SK-N-DZ (cell line): ENCODE data around the gene PCDH10.

Experiments
- DNase-seq: peaks from one replicate; pipeline ENCODE4 v3.0.0-alpha.2; 2015; ENCODE audit warnings: low spot score

The PCDH10 gene

DNA sequence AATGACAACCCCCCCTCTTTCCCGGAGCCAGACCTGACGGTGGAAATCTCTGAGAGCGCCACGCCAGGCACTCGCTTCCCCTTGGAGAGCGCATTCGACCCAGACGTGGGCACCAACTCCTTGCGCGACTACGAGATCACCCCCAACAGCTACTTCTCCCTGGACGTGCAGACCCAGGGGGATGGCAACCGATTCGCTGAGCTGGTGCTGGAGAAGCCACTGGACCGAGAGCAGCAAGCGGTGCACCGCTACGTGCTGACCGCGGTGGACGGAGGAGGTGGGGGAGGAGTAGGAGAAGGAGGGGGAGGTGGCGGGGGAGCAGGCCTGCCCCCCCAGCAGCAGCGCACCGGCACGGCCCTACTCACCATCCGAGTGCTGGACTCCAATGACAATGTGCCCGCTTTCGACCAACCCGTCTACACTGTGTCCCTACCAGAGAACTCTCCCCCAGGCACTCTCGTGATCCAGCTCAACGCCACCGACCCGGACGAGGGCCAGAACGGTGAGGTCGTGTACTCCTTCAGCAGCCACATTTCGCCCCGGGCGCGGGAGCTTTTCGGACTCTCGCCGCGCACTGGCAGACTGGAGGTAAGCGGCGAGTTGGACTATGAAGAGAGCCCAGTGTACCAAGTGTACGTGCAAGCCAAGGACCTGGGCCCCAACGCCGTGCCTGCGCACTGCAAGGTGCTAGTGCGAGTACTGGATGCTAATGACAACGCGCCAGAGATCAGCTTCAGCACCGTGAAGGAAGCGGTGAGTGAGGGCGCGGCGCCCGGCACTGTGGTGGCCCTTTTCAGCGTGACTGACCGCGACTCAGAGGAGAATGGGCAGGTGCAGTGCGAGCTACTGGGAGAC, 1.6 kb downstream of the PCDH10 start:
- DNase-seq, result peak; percentile 15

DNA sequence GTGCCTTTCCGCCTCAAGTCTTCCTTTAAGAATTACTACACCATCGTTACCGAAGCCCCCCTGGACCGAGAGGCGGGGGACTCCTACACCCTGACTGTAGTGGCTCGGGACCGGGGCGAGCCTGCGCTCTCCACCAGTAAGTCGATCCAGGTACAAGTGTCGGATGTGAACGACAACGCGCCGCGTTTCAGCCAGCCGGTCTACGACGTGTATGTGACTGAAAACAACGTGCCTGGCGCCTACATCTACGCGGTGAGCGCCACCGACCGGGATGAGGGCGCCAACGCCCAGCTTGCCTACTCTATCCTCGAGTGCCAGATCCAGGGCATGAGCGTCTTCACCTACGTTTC, 2.2 kb downstream of the PCDH10 start:
- peak; percentile 21 for DNase-seq

DNA sequence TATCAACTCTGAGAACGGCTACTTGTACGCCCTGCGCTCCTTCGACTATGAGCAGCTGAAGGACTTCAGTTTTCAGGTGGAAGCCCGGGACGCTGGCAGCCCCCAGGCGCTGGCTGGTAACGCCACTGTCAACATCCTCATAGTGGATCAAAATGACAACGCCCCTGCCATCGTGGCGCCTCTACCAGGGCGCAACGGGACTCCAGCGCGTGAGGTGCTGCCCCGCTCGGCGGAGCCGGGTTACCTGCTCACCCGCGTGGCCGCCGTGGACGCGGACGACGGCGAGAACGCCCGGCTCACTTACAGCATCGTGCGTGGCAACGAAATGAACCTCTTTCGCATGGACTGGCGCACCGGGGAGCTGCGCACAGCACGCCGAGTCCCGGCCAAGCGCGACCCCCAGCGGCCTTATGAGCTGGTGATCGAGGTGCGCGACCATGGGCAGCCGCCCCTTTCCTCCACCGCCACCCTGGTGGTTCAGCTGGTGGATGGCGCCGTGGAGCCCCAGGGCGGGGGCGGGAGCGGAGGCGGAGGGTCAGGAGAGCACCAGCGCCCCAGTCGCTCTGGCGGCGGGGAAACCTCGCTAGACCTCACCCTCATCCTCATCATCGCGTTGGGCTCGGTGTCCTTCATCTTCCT, 2.7 kb downstream of the PCDH10 start:
- DNase-seq, result peak; percentile 46

DNA sequence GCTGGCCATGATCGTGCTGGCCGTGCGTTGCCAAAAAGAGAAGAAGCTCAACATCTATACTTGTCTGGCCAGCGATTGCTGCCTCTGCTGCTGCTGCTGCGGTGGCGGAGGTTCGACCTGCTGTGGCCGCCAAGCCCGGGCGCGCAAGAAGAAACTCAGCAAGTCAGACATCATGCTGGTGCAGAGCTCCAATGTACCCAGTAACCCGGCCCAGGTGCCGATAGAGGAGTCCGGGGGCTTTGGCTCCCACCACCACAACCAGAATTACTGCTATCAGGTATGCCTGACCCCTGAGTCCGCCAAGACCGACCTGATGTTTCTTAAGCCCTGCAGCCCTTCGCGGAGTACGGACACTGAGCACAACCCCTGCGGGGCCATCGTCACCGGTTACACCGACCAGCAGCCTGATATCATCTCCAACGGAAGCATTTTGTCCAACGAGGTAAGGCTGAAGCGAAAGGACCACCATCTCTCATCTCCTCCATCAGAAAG, 3.3 kb downstream of the PCDH10 start:
- DNase-seq, result no peak

DNA sequence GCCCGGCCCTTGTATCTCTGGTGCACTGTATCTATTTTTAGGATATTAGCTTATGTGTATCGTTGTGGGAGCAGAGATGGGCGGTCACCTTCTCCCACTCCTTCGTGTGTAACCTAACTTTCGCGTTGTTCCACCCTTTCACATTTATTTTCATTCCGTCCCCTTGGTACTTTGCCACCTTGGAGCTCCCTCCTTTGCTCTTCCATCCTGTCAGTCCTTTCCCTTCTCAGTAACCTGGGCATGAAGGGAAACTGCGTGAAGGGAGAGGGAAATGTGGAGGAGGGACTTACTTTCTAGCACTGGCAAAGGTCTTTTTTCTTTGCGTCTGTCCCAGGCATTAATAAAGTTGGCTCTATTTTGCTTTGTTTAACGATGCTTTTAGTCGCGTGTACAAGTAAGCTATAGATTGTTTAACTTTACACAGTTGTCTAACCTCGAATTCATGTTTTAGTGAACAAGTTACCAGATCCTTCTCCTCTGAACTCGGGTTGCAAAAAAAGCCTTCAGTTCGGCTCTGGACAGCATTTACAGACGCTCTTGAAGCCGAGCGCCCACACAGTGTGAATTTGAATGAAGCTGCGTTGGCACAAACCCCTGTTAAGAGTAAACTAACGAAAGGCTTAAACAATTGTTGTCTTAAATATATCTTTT, 3.9 kb downstream of the PCDH10 start:
- DNase-seq, result no peak

DNA sequence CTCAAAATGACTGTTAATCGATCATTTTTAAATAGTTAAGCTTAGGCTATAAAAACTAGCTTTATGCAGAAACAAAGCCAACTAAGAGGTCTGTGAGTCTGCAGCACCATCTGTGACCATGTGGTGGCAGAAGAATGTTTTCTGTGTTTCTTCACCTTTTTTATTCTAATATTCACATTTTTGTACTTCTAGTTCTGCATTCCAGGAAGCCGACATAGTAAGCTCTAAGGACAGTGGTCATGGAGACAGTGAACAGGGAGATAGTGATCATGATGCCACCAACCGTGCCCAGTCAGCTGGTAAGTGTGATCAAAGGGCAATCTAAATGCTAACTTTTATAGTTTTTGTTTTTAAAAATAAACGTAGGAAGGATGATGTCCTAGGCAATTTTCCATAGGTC, 5.6 kb downstream of the PCDH10 start:
- DNase-seq, result peak; percentile 15

DNA sequence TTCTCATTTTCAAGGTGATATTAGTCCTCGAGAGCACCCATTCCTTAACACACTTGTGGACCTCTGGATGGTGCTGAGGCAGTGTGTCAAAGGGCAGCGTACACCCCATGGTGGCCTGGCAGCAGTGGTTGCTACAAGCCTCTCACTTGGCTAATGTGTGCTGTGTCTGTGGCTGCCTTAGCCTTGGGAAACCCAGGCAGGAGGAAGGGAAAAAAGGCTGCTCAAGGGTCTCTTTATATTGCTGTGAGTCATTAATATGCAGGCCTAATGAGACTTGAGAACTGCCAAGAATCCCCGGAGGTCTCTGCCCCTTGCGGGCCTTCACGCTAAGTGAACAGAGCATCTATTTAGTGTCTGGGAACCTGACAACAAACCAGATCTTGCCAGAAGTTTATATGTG, 7.0 kb downstream of the PCDH10 start:
- DNase-seq, result no peak

DNA sequence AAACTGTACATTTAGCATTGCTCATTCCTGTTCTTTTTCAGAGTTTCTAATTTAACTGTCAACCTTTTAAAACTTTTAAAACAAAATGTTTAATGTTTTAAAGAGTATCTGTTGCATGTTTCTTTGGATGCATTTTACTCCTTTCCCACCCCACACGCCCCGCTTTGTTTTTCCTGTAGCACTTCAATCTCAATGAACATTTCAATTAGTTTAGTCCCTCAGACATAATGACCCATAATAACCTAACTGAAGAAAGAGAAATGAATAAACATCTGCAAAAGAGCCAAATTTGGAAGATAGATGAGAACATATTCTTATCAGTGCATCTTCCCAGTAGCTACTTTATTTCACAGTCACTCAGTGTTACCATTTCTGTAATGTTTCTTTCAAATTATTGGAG, 7.5 kb downstream of the PCDH10 start:
- no peak for DNase-seq

DNA sequence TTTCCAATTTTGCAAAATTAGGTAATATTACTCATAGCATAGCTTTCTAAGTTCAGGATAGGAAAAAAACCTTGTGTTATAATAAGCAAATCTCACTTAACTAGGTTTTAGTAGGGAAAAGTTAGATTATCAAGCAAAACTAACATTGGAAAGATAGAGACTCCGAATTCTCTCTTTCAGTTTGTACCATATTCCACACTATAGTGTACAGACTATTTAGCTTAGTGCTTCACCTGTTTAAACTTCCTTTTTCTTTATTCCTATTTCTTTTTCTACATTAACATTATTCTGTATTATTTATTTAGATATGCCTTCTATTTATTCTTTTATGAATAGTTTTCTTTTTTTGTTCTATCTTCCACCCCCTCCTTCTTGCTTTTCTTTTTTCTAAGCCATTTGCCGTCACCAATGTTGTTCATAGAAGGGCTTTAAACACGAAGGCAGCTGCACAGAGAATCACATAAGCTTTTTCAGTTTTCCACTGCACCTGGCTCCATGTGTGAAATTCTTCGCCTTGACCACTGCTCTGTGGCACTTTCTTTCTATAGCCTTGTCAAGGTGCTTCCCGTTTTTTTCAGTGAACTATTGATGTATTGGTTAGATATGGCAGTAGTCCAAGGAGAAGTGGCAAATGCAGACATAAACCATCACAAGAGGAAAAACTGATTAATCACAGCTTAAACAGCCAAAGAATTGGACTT, 8.5 kb downstream of the PCDH10 start:
- no peak for DNase-seq

DNA sequence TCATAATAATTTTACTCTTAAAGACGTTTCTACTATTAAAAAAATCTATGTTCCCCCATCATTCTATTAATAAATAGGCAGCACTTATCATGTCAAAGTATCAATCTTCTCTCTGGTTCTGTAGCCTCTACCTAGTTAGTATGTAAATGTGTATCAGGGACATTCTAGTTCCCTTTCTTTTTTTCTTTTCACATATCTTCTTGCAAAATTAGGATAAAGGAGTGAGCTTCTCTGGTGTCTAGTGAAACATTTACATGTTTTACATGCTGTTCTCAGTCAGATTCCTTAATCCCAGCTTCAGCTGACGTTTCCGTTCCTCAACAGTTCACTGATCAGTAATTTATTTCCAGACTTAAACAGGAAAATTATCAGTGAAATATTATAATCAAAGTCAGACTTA, 11.8 kb downstream of the PCDH10 start:
- DNase-seq, result no peak

DNA sequence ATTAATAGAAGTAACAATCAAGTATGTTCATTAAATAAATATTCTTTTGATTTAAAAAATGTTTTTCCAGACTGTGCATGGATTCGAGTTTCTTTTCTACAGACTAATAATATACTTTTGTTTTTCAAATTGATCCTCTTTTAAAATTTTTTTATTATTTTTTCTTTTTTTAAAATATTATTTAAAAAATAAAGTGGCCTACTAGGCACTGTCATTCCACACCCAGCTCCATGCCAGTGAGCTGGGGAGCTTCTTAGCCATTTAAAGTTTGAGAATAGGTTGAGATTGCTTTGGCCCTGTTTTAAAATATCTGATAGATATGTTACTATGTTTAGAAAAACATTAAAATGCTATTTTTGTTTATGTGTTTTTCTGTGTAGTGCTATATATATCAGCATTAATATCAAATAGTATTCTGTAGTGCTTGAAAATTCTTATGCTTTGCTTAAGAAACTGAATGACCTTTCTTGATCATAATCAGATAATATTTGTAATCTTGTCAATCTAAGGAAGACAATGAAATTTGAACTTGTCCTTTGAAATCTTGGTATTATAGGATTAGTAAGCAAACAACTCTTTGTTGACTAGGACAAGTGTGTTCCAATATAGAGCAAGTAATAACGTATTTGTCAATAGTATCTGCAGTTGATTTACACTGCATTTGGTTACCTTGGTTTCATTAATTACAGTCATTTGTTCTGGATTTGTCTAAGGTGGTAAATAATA, 12.6 kb downstream of the PCDH10 start:
- DNase-seq, result no peak

DNA sequence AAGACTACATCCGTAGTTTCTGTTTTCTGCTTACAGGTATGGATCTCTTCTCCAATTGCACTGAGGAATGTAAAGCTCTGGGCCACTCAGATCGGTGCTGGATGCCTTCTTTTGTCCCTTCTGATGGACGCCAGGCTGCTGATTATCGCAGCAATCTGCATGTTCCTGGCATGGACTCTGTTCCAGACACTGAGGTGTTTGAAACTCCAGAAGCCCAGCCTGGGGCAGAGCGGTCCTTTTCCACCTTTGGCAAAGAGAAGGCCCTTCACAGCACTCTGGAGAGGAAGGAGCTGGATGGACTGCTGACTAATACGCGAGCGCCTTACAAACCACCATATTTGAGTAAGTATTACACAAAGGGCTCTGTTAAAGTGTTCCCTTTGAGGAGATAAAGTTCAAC, 13.8 kb downstream of the PCDH10 start:
- peak; percentile 55 for DNase-seq

DNA sequence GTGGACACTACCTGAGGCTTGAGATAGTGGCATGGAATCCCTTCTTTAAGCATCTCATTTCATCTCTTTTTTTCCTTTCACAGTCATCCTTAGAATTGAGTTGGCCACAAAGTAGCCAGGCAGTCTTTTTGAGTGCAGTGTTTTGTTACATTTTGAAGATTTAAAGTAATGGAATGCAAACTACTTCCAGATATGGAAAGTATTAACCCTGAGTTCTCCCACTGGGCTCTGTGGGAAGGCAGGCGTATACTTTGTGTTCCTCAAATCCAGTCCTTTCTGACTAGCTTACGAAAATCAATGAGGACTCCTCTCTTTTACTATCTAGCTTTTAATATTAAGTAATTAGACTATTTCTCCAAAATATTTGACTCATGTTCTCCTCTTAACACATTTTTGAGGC, 29.9 kb downstream of the PCDH10 start:
- no peak for DNase-seq

DNA sequence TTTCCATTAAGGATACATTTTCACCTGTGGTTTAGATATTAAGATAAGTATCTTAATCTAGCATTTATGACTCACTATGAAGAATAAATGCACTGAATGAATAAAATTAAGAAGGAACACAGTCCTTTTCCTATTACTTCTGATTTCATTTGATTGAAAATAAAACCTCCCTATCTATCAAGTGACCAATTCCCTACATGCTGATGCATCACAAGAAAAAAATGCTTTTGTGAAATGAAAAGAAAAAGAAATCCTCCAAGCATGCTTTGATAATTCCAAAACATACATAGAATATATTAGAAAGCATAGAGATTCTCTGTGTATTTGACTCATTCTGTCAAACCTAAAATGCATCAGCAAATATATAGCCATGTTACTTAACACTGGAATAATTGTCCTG, 37.1 kb downstream of the PCDH10 start:
- no peak for DNase-seq

DNA sequence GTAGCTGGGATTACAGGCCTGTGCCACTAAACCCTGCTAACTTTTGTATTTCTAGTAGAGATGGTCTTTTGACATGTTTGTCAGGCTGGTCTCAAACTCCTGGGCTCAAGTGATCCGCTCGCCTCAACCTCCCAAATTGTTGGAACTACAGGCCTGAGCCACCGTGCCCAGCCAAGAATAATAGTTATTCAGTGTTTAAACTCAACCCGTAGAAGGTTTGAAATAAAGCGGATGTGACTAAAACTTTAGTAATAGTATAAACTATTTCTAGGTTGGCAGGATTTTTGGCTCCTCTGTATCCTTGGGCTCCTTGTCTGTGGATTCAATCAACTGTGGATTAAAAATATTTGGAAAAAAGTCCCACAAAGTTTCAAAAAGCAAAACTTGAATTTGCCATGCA, 37.8 kb downstream of the PCDH10 start:
- DNase-seq, result no peak

DNA sequence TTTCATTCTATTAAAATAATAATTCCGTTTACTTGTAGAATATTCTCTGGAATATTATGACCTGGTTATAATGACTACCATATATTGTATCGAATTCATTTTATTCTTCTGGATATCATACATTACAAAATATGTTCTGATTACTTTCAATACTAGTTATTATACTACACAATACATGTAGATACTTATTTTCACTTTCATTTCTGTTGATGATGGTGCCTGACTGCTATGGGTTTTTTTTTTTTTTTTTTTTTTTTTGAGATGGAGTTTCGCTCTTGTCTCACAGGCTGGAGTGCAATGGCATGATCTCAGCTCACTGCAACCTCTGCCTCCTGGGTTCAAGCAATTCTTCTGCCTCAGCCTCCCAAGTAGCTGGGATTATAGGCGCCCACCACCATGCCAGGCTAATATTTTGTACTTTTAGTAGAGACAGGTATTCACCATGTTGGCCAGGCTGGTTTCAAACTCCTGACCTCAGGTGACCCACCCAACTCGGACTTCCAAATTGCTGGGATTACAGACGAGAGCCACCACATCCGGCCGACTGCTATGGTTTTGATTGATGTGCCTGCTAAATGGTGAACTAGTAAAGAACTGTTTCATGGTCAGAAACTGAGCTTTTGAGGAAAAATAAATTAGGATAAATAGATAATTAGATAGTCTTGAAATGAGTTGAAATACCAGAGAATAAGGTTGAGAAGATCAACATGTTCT, 39.5 kb downstream of the PCDH10 start:
- DNase-seq, result no peak

DNA sequence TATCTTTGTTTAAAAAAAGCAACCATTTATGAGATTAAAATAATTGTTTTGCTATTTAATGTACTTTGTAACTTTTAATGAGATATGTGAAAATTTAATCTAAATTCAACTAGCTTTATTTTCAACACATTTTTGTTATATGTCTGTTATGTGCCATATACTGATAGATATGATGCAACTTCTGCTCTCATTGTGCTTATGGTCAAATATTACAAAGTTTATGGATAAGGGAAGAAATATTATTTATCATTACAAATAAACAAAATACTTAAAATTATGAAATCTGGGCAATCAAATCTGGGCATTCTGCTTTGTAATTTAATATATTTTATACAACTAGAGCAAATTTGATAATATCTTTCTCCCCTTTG, 40.0 kb downstream of the PCDH10 start:
- DNase-seq, result no peak

DNA sequence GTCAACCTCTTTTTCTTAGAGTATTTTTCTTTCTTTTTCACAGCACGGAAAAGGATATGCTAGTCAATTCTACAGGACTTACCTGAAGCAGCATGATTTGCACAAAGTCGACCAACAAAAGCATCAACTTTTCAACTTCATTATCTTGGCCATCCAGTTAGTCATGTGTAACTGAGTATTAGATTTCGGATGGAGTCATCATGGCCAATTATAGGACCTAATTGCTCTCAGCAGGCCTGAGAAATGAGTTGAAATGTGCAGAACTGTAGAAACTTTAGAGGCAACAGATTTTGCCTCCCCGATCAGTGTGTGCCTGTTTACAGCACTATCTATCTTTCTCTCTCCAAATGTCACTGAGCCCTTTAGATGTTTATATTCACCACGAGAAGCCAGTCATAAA, 41.0 kb downstream of the PCDH10 start:
- DNase-seq, result peak; percentile 54

DNA sequence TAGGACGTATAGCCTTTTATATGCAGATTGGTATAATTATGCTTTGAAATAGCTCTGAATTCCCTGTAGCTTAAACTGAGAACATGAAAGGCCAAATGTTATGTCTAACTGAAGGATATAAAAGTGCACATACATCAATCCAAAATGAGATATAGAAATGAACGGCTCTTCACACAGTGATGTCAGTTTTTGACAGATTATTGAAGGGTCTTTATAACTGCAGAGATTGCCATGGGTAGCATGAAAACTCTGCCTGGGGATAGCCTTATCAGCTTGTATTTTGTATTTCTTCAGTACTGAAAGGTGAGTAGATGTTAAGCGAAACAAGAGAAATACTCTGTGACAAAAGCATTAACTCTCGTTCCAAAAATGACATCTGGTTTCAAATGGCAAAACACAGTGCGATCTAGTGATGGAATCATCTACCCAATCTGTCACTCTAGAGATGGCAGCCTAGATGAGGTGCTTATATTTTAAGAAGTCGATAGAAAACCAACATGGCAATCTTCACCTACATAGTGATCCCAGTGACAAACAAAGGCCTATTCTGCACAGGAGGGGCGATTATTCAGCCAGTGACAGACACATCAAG, 59.7 kb downstream of the PCDH10 start:
- DNase-seq, result no peak

DNA sequence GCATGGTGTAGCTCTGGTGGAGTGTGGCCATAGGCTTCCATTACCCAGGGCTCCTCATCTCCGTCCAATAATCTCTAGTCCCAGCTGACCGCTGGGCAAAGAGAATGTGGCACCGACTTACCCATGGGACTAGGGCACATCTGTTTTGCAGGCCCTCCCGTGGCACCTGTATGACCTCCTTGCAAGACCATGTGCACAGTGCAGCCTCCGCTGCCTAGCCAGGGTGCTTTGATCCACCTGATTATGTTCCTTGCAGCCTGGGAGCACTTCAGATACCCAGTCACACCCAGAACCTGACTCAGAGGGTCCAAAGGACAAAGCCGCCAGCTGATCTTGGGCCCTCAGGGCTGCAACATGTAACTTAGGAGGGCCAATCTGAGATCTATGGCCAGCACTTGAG, 84.8 kb downstream of the PCDH10 start:
- no peak for DNase-seq
